GM21381 (cell line): ENCODE data around the gene BHMT2.

Experiments used
- ATAC-seq: cut with Tn5 transposase; IDR thresholded peaks from one replicate; pipeline ENCODE4 v1.9.1; 2021; ENCODE audit warnings: mild to moderate bottlenecking, moderate library complexity; ENCODE audit not compliant: unreplicated experiment

BHMT2 gene

DNA sequence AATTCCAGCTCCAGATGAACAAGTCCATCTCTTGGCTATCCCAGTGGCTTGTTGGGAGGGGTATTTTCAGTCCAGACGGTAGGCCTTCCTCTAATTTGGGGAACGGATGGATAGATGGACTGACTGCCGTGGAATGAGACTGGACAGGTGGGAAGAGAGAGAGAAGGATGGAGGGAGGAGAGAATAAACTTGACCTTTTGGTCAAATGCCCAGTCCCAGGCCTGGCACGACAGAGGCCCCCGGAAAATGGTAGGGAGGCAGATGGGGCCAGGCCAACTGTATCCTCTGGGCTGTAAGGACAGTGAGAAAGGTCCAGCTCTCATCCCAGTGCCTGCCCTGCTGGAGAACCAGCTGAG lies 43.1 kb downstream of the BHMT2 start:
- no peak for ATAC-seq

DNA sequence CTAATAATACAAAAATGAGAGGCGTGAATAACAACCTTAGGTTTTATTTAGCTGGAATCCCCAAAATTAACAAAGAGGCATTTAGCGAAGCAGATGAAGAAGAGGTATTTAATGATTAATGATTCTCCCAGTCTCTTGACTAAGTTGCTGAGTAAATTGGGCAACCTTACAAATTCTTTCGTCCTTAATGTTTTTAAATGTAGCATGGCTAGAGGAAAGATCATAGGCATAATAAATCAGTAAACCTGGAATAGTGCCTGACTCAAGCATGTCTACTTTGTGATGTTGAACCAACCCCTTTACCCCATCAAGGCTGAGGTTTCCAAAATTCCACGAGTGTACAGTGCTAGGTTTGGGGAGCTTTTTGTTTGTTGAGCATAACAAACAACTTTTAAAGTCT lies 49.9 kb downstream of the BHMT2 start:
- ATAC-seq, result no peak

DNA sequence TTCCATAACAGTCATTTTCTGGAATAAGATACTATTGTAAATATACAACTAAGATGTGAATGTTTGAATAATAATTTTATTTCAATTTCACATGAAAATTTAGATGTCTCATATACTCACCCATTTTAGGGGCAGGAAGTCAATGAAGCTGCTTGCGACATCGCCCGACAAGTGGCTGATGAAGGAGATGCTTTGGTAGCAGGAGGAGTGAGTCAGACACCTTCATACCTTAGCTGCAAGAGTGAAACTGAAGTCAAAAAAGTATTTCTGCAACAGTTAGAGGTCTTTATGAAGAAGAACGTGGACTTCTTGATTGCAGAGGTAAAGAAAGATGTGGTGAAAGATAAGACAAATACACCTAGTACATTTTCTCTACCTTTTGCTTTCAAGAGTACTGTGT lies 50.7 kb downstream of the BHMT2 start:
- no peak for ATAC-seq

DNA sequence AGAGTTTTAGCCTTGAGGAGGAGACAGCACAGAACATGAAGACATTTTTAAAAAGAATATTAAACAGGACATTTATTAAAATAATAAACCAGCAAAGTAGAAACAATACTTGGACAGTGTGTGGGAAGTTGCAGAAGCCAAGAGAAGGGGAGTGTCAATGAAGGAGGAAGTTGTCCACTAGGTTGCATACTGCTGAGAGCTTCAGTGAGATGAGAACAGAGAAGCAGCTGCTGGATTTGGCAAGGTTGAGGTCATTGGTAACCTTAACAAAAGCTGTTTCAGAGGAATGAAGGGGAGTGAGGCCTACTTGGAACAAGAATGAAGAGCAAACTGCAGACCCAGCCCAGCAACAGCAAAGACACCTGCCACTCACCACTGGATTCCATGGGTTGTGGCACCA lies 53.4 kb downstream of the BHMT2 start:
- no peak for ATAC-seq

DNA sequence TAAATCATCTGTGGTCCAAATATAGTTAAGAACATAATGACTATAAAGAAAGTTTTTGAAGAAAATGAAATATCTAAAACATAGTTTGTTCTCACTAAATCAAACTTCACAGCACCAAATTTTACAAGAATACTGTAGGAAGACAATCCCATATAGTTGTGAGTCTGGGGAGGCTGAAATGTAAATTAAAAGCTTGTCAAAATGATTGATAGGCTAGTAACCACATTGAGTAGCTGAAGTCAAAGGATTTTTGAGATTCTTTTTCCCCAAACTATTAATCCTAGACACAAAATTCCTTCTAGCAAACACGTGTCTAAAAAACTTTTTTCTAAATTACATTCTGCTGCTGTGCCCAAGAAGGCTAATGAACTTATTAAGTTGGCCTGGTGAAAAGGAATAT lies 55.0 kb downstream of the BHMT2 start:
- ATAC-seq, result no peak

DNA sequence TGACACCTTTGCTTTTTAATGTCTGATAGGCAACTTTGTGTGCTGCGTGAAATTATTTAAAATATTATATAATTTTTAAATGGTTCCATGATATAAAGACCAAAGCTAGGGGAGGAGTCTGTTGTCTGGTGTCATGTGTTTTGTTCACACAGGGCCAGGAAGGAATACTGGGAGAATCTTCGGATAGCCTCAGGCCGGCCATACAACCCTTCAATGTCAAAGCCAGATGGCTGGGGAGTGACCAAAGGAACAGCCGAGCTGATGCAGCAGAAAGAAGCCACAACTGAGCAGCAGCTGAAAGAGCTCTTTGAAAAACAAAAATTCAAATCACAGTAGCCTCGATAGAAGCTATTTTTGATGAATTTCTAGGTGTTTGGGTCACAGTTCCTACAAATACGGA lies 61.2 kb downstream of the BHMT2 start:
- ATAC-seq, result no peak

DNA sequence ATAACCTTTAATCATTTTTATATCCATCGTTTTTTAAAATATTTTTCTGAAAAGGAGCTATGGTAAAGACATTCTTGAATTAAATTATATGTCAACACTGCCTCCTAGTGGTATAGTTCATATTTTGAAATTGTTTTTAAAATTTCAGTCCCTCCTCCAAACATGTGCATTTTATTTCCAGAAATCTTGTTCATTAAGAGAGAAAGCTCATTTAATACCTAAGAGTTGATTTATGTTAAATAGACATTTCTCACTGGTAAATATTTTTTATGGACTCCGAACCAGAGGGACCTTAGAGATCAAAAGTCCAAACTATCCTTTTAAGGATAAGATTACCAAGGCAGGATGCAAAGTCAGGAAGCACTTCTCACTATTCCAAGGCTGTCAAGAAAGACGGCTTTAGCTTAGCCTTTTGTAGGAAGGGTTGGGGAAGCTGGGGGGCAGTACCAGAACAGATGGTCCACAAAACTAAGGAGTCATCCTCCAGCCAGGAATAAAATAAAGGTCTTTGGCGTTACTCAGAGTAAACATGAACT lies 63.6 kb downstream of the BHMT2 start:
- ATAC-seq, result no peak

DNA sequence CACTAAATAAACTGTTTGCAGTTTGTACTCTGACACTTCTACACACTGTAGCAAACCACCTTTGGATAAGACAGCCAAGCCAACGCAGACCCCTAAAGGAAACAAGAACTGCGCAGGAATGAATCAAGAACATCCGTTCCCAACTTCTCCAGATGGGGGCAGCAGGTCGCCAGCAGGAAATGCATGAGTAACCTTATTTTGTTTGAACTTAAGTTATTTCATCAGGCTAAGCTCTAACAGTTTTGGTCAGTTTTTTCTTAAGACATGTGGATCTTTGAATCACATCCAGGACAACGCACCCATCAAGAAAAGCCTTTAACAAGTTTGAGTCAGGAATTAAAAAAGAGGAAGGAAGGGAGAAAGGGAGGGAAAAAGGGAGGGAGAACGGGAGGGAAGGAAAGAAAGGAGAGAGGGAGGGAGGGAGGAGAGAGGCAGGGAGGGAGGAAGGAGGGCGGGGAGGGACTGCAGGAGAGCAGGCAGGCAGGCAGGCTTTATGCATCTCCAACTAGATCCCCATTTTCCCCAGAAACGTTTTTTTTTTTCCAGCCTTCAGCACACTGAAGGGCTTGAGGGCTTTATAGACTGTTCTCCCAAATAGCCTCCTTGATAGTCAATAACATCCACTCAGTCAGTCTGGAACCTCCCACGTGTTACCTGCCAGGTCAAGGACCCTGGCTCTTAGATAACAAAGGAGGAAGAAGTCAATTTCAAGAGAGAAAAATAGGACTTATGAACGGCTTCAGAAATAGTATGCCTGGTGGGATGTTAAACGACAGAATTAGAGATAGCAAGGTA lies 64.3 kb downstream of the BHMT2 start:
- ATAC-seq, result no peak

DNA sequence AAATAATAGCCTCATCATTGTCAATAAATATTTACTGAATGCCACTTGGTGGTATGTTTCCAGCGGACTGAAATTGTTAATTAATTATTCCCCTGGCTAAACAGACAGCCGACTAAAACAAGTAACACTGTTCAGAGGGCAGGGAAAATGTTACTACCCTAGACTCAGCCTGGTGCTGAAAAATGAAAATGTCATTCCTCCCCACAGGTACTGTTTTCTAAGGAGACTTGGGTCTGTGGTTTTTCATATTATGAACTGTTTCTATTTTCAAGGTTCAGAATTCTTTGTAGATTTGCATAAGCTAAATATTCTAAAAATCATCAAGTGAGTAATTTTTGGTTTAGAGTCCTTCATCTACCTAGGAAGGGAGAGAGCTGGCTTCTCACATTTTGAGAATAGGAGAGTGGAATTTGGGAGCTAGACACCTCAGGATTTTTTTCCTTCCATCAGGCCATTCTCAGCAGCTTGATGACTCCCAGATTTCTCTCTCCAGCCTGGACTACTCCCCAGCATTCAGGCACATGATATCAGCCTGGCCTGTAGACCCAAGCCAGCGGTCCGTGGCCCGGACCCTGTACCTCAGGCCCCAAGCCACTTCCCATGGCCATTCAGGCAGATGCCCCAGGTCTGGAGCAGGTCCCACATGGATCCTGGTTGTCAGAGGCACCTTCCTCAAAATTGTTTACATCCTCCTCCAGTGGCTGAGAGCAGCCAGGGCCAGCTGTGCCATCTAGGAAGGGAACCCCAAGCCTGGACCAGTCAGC lies 66.4 kb downstream of the BHMT2 start:
- no peak for ATAC-seq

DNA sequence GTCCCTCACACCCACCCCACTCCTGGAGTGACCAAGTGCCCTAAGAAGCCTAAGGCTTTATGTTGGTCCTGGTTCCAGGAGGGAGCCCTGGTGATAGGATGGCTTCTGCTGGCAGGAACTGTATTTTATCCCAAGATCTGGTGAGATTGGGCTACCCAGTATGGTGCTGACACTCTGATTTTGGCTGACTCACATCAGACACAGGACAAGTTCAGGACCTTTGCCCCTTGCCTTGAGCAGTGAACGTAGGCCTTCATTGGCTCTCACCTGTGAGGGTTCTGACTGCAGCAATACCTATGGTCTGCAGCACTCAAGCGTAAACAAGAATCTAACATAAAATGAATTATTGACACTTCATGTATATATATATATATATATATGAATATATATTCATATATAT lies 67.1 kb downstream of the BHMT2 start:
- no peak for ATAC-seq
